ENCODE results near the gene UGP2.

- no peak for TF ChIP-seq MAFK (IDR thresholded peaks at IDR 0.05; ENCODE audit: low read depth, low read length)
- TF ChIP-seq POLR2A (IDR thresholded peaks at IDR 0.05; ENCODE audit: low read depth, low read length) = no peak
- TF ChIP-seq, protein P1, sequence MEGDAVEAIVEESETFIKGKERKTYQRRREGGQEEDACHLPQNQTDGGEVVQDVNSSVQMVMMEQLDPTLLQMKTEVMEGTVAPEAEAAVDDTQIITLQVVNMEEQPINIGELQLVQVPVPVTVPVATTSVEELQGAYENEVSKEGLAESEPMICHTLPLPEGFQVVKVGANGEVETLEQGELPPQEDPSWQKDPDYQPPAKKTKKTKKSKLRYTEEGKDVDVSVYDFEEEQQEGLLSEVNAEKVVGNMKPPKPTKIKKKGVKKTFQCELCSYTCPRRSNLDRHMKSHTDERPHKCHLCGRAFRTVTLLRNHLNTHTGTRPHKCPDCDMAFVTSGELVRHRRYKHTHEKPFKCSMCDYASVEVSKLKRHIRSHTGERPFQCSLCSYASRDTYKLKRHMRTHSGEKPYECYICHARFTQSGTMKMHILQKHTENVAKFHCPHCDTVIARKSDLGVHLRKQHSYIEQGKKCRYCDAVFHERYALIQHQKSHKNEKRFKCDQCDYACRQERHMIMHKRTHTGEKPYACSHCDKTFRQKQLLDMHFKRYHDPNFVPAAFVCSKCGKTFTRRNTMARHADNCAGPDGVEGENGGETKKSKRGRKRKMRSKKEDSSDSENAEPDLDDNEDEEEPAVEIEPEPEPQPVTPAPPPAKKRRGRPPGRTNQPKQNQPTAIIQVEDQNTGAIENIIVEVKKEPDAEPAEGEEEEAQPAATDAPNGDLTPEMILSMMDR (conservative IDR thresholded peaks at IDR 0.05; ENCODE audit: low read depth, low read length) = no peak
- TF ChIP-seq RAD21 (IDR thresholded peaks at IDR 0.05; ENCODE audit: low read length) = no peak
Observed at GRCh38 chr2:63862806-63863205, 21.1 kb downstream of the UGP2 start.
